HepG2 (cell line): ENCODE results near the gene TOPORS. TPM values are rescaled to one million over a fixed set of nuclear protein-coding genes. Genes with fewer than 3 reads are reported as not detected.
A peak's percentile ranks its signal among the peaks of the same experiment; 100 is the strongest.

Experiments used
- AFF4 ChIP-seq: sonication (generic); formaldehyde crosslinking; IDR thresholded peaks from 2 replicates; pipeline ENCODE4 v1.4.0; 2020; ENCODE audit warnings: missing genetic modification reagents
- ARHGAP35 ChIP-seq: sonication (generic); formaldehyde crosslinking; IDR thresholded peaks from 2 replicates; pipeline ENCODE4 v1.9.0; 2022; ENCODE audit warnings: mild to moderate bottlenecking, inconsistent platforms, moderate library complexity, missing genetic modification reagents, borderline replicate concordance
- CHD4 ChIP-seq: fragments of 200-600 bp; sonication (generic); IDR thresholded peaks from 2 replicates; pipeline ENCODE4 v1.7.0; 2017; ENCODE audit warnings: mild to moderate bottlenecking, low read length, borderline replicate concordance
- DMAP1 ChIP-seq: IDR thresholded peaks from 2 replicates; pipeline ENCODE4 v1.6.1; 2016
- DNMT1 ChIP-seq: sonication (generic); formaldehyde crosslinking; IDR thresholded peaks from 2 replicates; pipeline ENCODE4 v1.5.1; 2020; ENCODE audit warnings: mild to moderate bottlenecking, missing genetic modification reagents
- GATAD1 ChIP-seq: IDR thresholded peaks from 2 replicates; pipeline ENCODE4 v1.6.1; 2016; ENCODE audit warnings: missing genetic modification reagents, missing compliant biosample characterization
- GFI1 ChIP-seq: sonication (generic); formaldehyde crosslinking; IDR thresholded peaks from 2 replicates; pipeline ENCODE4 v1.5.0; 2020; ENCODE audit warnings: missing genetic modification reagents, mild to moderate bottlenecking, borderline replicate concordance
- KDM5B ChIP-seq: sonication (generic); formaldehyde crosslinking; IDR thresholded peaks from 2 replicates; pipeline ENCODE4 v1.4.0; 2020; ENCODE audit warnings: missing genetic modification reagents, mild to moderate bottlenecking, borderline replicate concordance
- KLF6 ChIP-seq: IDR thresholded peaks from 2 replicates; pipeline ENCODE4 v1.8.0; 2016; ENCODE audit warnings: missing biosample characterization, missing genetic modification reagents
- NR2F6 ChIP-seq, 2 experiments: IDR thresholded peaks; 2 replicates each; pipeline ENCODE4 v1.6.1; 2016; ENCODE audit warnings: antibody characterized with exemption in 1 of 2, mild to moderate bottlenecking in 1 of 2
- POLR2G ChIP-seq: fragments of 200-400 bp; formaldehyde crosslinking; IDR thresholded peaks from 2 replicates; pipeline ENCODE4 v1.6.1; 2018; ENCODE audit warnings: mild to moderate bottlenecking, low read depth, low read length, moderate library complexity
- RARA ChIP-seq: IDR thresholded peaks from 2 replicates; pipeline ENCODE4 v1.6.1; 2016; ENCODE audit warnings: missing genetic modification reagents, missing compliant biosample characterization
- SMAD3 ChIP-seq: sonication (generic); formaldehyde crosslinking; IDR thresholded peaks from 2 replicates; pipeline ENCODE4 v1.4.0; 2020; ENCODE audit warnings: missing genetic modification reagents
- ZC3H13 ChIP-seq: sonication (generic); formaldehyde crosslinking; IDR thresholded peaks from 2 replicates; pipeline ENCODE4 v1.8.1; 2023; ENCODE audit warnings: mild to moderate bottlenecking, missing genetic modification reagents, moderate library complexity
- ZFAT ChIP-seq: sonication (generic); formaldehyde crosslinking; conservative IDR thresholded peaks from 2 replicates; pipeline ENCODE4 v1.8.1; 2023; ENCODE audit warnings: missing genetic modification reagents, inconsistent platforms
- ZMAT3 ChIP-seq: sonication (generic); formaldehyde crosslinking; conservative IDR thresholded peaks from 2 replicates; pipeline ENCODE4 v1.7.0; 2021; ENCODE audit warnings: missing genetic modification reagents
- ZNF225 ChIP-seq: sonication (generic); formaldehyde crosslinking; IDR thresholded peaks from 2 replicates; pipeline ENCODE4 v1.4.0; 2020; ENCODE audit warnings: mild to moderate bottlenecking, missing genetic modification reagents
- ZNF367 ChIP-seq: sonication (generic); formaldehyde crosslinking; IDR thresholded peaks from 2 replicates; pipeline ENCODE4 v1.4.0; 2020; ENCODE audit warnings: missing genetic modification reagents, borderline replicate concordance
- ZNF549 ChIP-seq: sonication (generic); formaldehyde crosslinking; IDR thresholded peaks from 2 replicates; pipeline ENCODE4 v1.5.0; 2020; ENCODE audit warnings: missing genetic modification reagents
- ZNF570 ChIP-seq: sonication (generic); formaldehyde crosslinking; IDR thresholded peaks from 2 replicates; pipeline ENCODE4 v1.4.0; 2020; ENCODE audit warnings: mild to moderate bottlenecking, missing genetic modification reagents, borderline replicate concordance
- ZNF589 ChIP-seq: sonication (generic); formaldehyde crosslinking; conservative IDR thresholded peaks from 2 replicates; pipeline ENCODE4 v1.8.0; 2022; ENCODE audit warnings: mild to moderate bottlenecking, moderate library complexity, missing genetic modification reagents
- ZNF777 ChIP-seq: sonication (generic); formaldehyde crosslinking; IDR thresholded peaks from 2 replicates; pipeline ENCODE4 v1.4.0; 2020; ENCODE audit warnings: missing genetic modification reagents
- ZSCAN20 ChIP-seq: sonication (generic); formaldehyde crosslinking; IDR thresholded peaks from 2 replicates; pipeline ENCODE4 v1.4.0; 2020; ENCODE audit warnings: missing genetic modification reagents, mild to moderate bottlenecking, borderline replicate concordance
- polyA plus RNA-seq, 8 experiments: library from polyadenylated mRNA; depleted of rRNA in 3 of 8; stranded (reverse) in 7 of 8; unstranded in 1 of 8; fragments of >200 nt; fragmentation: Illumina TruSeq in 4 of 8; extraction: Trizol in 4 of 8; gene quantifications; 2 replicates each; pipeline versions ENCODE4 v1.2.1 to v1.2.3, GENCODE V29; 2011 to 2016; ENCODE audit warnings: low read depth in 4 of 8, missing spikeins in 1 of 8, mixed read lengths in 1 of 8; ENCODE audit not compliant: insufficient read depth in 1 of 8
- total RNA-seq, 5 experiments: library from RNA; depleted of rRNA; stranded (reverse); fragments of >200 nt; fragmentation: Illumina TruSeq; extraction: Trizol; gene quantifications; 2 replicates each; pipeline ENCODE4 v1.2.3, GENCODE V29; 2016; ENCODE audit warnings: low read depth in 1 of 5
- TF ChIP-seq, protein P1 (sequence below), 2 experiments: fragments of 450-650 bp in 1 of 2; sonication (generic) in 1 of 2; formaldehyde crosslinking; IDR thresholded peaks; 2 replicates each; pipeline versions ENCODE4 v1.5.0 to v1.8.0; 2020 to 2022; ENCODE audit warnings: mild to moderate bottlenecking in 1 of 2, missing genetic modification reagents in 1 of 2

TOPORS gene
- total and polyA plus RNA-seq, 2 of the 13 experiments (the other 11 are each of a cell fraction or from before 2014, with no cell fraction given), result 6.8 to 19.6 TPM

DNA sequence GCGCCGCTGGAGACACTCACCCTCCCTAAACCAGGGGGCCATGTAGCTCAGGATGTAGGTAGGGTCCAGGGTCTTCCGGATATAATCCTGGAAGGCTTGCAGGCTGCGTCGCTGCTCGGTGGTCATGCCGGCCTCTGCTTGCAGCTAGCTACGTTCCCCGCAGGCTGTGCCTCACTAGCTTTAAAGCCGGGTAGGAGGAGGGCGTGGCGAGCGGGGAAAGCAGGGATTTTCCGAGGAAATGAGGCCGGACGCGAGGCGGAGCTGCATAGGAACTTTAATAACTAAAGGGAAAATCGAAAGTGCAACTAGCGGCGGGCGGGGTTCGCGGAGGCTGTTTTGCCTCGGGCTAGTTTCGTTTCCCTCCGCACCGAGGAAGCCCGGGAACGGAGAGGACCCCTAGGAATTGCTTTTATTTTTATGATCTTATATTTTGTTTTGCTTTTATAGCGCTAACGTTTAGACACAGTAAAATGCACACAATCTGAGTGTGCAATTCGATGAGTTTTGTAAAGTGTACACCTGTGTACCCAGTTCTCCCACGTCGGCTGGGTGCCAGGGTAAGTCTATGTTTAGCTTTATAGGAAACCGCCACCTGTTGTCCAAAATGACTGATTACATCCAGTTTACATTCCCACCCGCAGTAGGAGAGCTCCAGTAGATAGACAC lies 26.2 kb downstream of the TOPORS start, which contains the start of gene RIGI (continued):
- TF ChIP-seq GATAD1 (CRISPR knock-in tag), result no peak
- no peak for TF ChIP-seq ZFAT (CRISPR knock-in tag)
- TF ChIP-seq ZNF589 (CRISPR knock-in tag), result no peak
- no peak for TF ChIP-seq ZC3H13 (CRISPR knock-in tag)
- TF ChIP-seq POLR2G, result peak; percentile 76
- TF ChIP-seq NR2F6 (IDR thresholded peaks at IDR 0.05), result 0 out of 2 replicates have a peak, but pooled peaks have one; percentile 18
- 0 out of 2 replicates have a peak, but pooled peaks have one; percentile 18 for TF ChIP-seq NR2F6 (CRISPR knock-in tag; IDR thresholded peaks at IDR 0.05)
- TF ChIP-seq ZNF367 (CRISPR knock-in tag), result 0 out of 2 replicates have a peak, but pooled peaks have one; percentile 68
- no peak for TF ChIP-seq AFF4 (CRISPR knock-in tag)
- TF ChIP-seq, protein P1, sequence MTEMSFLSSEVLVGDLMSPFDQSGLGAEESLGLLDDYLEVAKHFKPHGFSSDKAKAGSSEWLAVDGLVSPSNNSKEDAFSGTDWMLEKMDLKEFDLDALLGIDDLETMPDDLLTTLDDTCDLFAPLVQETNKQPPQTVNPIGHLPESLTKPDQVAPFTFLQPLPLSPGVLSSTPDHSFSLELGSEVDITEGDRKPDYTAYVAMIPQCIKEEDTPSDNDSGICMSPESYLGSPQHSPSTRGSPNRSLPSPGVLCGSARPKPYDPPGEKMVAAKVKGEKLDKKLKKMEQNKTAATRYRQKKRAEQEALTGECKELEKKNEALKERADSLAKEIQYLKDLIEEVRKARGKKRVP (CRISPR knock-in tag; IDR thresholded peaks at IDR 0.05), result no peak; a peak in 1 of 4 replicates
- TF ChIP-seq ZNF549 (CRISPR knock-in tag), result no peak
- TF ChIP-seq ZNF777 (CRISPR knock-in tag), result peak; percentile 19; the same call in 1 of the 2 replicates
- no peak for TF ChIP-seq RARA (CRISPR knock-in tag)
- TF ChIP-seq CHD4, result no peak; the same call in 1 of the 2 replicates
- TF ChIP-seq ZMAT3 (CRISPR knock-in tag), result no peak
- peak; percentile 37; the same call in 1 of the 2 replicates for TF ChIP-seq DMAP1 (CRISPR knock-in tag)
- TF ChIP-seq ARHGAP35 (CRISPR knock-in tag), result no peak
- TF ChIP-seq ZNF570 (CRISPR knock-in tag), result no peak
- TF ChIP-seq SMAD3 (CRISPR knock-in tag), result no peak
- TF ChIP-seq GFI1 (CRISPR knock-in tag), result peak; percentile 66; the same call in 1 of the 2 replicates
- no peak for TF ChIP-seq ZSCAN20 (CRISPR knock-in tag)
- 0 out of 2 replicates have a peak, but pooled peaks have one; percentile 61 for TF ChIP-seq KDM5B (CRISPR knock-in tag)
- no peak for TF ChIP-seq DNMT1 (CRISPR knock-in tag)
- TF ChIP-seq KLF6 (CRISPR knock-in tag), result 0 out of 2 replicates have a peak, but pooled peaks have one; percentile 56
- TF ChIP-seq ZNF225 (CRISPR knock-in tag), result peak; percentile 47; the same call in 1 of the 2 replicates
